NCI-H1105 treated with DMSO at 0.1 percent for 48 hours (cell line): ENCODE measurements around the gene CYSTM1.
"Not testable (repeated sequence)": the region's sequence is repeated elsewhere in the genome, so short reads cannot be mapped to it uniquely, and the experiment has no call there.

Experiments
- DNase-seq: peaks from one replicate; lab custom pipeline; 2025; lab: John Stamatoyannopoulos, UW

Gene CYSTM1

GRCh38 chr5:140150201-140150600 lies 24.8 kb upstream of the CYSTM1 start:
- no peak for DNase-seq

GRCh38 chr5:140151144-140152021 lies 23.6 kb upstream of the CYSTM1 start:
- no peak for DNase-seq

GRCh38 chr5:140152022-140152999 lies 22.7 kb upstream of the CYSTM1 start:
- no peak for DNase-seq

- no peak for DNase-seq
Observed at GRCh38 chr5:140153255-140153654, 21.7 kb upstream of the CYSTM1 start.

- DNase-seq: no peak
Observed at GRCh38 chr5:140153905-140154304, 21.1 kb upstream of the CYSTM1 start.

- DNase-seq: not testable (repeated sequence)
Observed at GRCh38 chr5:140154710-140155381, 20.1 kb upstream of the CYSTM1 start.

GRCh38 chr5:140157032-140157781 lies 17.8 kb upstream of the CYSTM1 start:
- DNase-seq: peak; percentile 51

GRCh38 chr5:140159014-140159927 lies 15.7 kb upstream of the CYSTM1 start:
- DNase-seq: no peak

GRCh38 chr5:140162275-140162674 lies 12.7 kb upstream of the CYSTM1 start:
- no peak for DNase-seq

- no peak for DNase-seq
Observed at GRCh38 chr5:140162781-140163180, 12.2 kb upstream of the CYSTM1 start.

- no peak for DNase-seq
Observed at GRCh38 chr5:140165101-140165922, 9.7 kb upstream of the CYSTM1 start.

GRCh38 chr5:140165923-140166270 lies 9.1 kb upstream of the CYSTM1 start:
- DNase-seq: no peak

GRCh38 chr5:140166911-140167310 lies 8.1 kb upstream of the CYSTM1 start:
- DNase-seq: no peak

- no peak for DNase-seq
Observed at GRCh38 chr5:140168371-140168770, 6.6 kb upstream of the CYSTM1 start.

GRCh38 chr5:140169410-140169809 lies 5.6 kb upstream of the CYSTM1 start:
- DNase-seq: no peak

GRCh38 chr5:140172483-140172882 lies 2.5 kb upstream of the CYSTM1 start:
- DNase-seq: no peak

GRCh38 chr5:140174014-140174413 lies 974 bp upstream of the CYSTM1 start:
- DNase-seq: no peak

- peak; percentile 33 for DNase-seq
Observed at GRCh38 chr5:140175367-140176030, 511 bp downstream of the CYSTM1 start.

- no peak for DNase-seq
Observed at GRCh38 chr5:140176031-140176387, 1.0 kb downstream of the CYSTM1 start.
